Endothelial cell of umbilical vein (primary cell): Measurements from ENCODE around the gene LRRC30. TPM values are rescaled to one million over a fixed set of nuclear protein-coding genes. Genes with fewer than 3 reads are reported as not detected.

ENCODE experiments used
- BruUV-seq: library from RNA; stranded (reverse); fragments of 400-500 nt; replicated peaks from 2 replicates; lab custom pipeline; 2021; lab: Mats Ljungman, UMichigan
- CTCF ChIA-PET: fragments of 300-600, 350-600 bp; sonication (Branson Sonifier 250); formaldehyde crosslinking; loops from one replicate; lab custom pipeline; 2021; ENCODE audit warnings: antibody characterized with exemption, inconsistent platforms; lab: Charles Lee
- POLR2A ChIA-PET: fragments of 300-600, 350-600 bp; sonication (Branson Sonifier 250); formaldehyde crosslinking; loops from one replicate; lab custom pipeline; 2021; ENCODE audit warnings: antibody characterized with exemption, inconsistent platforms; lab: Charles Lee
- DNase-seq: peaks from one replicate; pipeline ENCODE4 v3.0.0-alpha.2; 2011; ENCODE audit warnings: low read depth, low spot score
- FAIRE-seq: peaks from 2 replicates; lab custom pipeline; 2011; peaks lifted over from hg19 to GRCh38; lab: Jason Lieb, UNC
- H2AFZ ChIP-seq: 2 replicates; pipeline ENCODE4 v1.6.0; 2012; ENCODE audit warnings: low read depth, low read length, control low read depth, inconsistent platforms
- H3K27ac ChIP-seq: 2 replicates; pipeline ENCODE4 v1.5.1; 2011; ENCODE audit warnings: low read depth, mild to moderate bottlenecking, control low read depth, low read length, moderate library complexity; ENCODE audit not compliant: insufficient read depth
- H3K27me3 ChIP-seq, 2 experiments: 2 replicates each; pipeline versions ENCODE4 v1.6.0 to v1.6.1; 2011; ENCODE audit warnings: low read length in 2 of 2, mixed read lengths in 1 of 2; ENCODE audit not compliant: control insufficient read depth in 2 of 2, insufficient read depth in 2 of 2
- H3K36me3 ChIP-seq, 2 experiments: 2 replicates in 1 of 2; 3 replicates in 1 of 2; pipeline ENCODE4 v1.5.1; 2011; ENCODE audit warnings: low read length in 2 of 2, mild to moderate bottlenecking in 1 of 2, moderate library complexity in 1 of 2; ENCODE audit not compliant: control insufficient read depth in 2 of 2, insufficient read depth in 2 of 2; ENCODE audit errors: extremely low read depth in 1 of 2
- H3K4me1 ChIP-seq: 3 replicates; pipeline ENCODE4 v1.5.1; 2011; ENCODE audit warnings: mild to moderate bottlenecking, low read length; ENCODE audit not compliant: control insufficient read depth, insufficient read depth; ENCODE audit errors: extremely low read depth
- H3K4me2 ChIP-seq: 2 replicates; pipeline ENCODE4 v1.6.1; 2011; ENCODE audit warnings: low read length, control low read depth, mixed read lengths; ENCODE audit not compliant: insufficient read depth
- H3K4me3 ChIP-seq, 3 experiments: fragments of 200-600 bp in 1 of 3; sonication (generic), shearing (Covaris generic) in 1 of 3; replicated peaks in 1 of 3; 2 replicates each; pipeline ENCODE4 v1.5.1; 2011 to 2016; ENCODE audit warnings: control low read depth in 3 of 3, low read length in 3 of 3, mild to moderate bottlenecking in 2 of 3, inconsistent platforms in 1 of 3, low read depth in 1 of 3, moderate library complexity in 1 of 3; ENCODE audit not compliant: insufficient read depth in 1 of 3
- H3K79me2 ChIP-seq: 2 replicates; pipeline ENCODE4 v1.6.0; 2012; ENCODE audit warnings: low read length, inconsistent platforms; ENCODE audit not compliant: control insufficient read depth, insufficient read depth
- H3K9ac ChIP-seq: replicated peaks from 2 replicates; pipeline ENCODE3; 2011; ENCODE audit warnings: low read length, control low read depth; ENCODE audit not compliant: insufficient read depth; ENCODE audit errors: extremely low read depth
- H3K9me1 ChIP-seq: replicated peaks from 3 replicates; pipeline ENCODE4 v1.6.0; 2011; ENCODE audit warnings: mild to moderate bottlenecking, low read length; ENCODE audit not compliant: control insufficient read depth, insufficient read depth; ENCODE audit errors: extremely low read depth
- H3K9me3 ChIP-seq: replicated peaks from 2 replicates; pipeline ENCODE4 v1.5.1; 2012; ENCODE audit warnings: low read length, inconsistent platforms; ENCODE audit not compliant: control insufficient read depth, insufficient read depth
- H4K20me1 ChIP-seq: replicated peaks from 2 replicates; pipeline ENCODE3; 2011; ENCODE audit warnings: mild to moderate bottlenecking, low read length; ENCODE audit not compliant: control insufficient read depth, insufficient read depth; ENCODE audit errors: extremely low read depth
- CTCF ChIP-seq, 2 donors: IDR thresholded peaks; 1 replicate in 1 of 2; 2 replicates in 1 of 2; pipeline ENCODE4 v1.5.1; 2011; ENCODE audit warnings: low read length in 2 of 2, mild to moderate bottlenecking in 2 of 2, moderate library complexity in 2 of 2, control low read depth in 1 of 2, inconsistent platforms in 1 of 2, low read depth in 1 of 2; ENCODE audit not compliant: insufficient read depth in 1 of 2; ENCODE audit errors: extremely low read depth in 1 of 2
- EZH2 ChIP-seq: IDR thresholded peaks from 2 replicates; pipeline ENCODE4 v1.6.1; 2012; ENCODE audit warnings: borderline replicate concordance, low read depth, mild to moderate bottlenecking, moderate library complexity, low read length, inconsistent platforms; ENCODE audit not compliant: severe bottlenecking
- FOS ChIP-seq: IDR thresholded peaks from 2 replicates; pipeline ENCODE4 v1.6.1; 2011; ENCODE audit warnings: mild to moderate bottlenecking, low read length, moderate library complexity, borderline replicate concordance; ENCODE audit not compliant: insufficient read depth
- GATA2 ChIP-seq: IDR thresholded peaks from 2 replicates; pipeline ENCODE4 v1.7.0; 2011; ENCODE audit warnings: low read depth, mild to moderate bottlenecking, moderate library complexity, mixed read lengths, low read length; ENCODE audit not compliant: insufficient read length, insufficient read depth
- JUN ChIP-seq: IDR thresholded peaks from 2 replicates; pipeline ENCODE4 v1.6.1; 2011; ENCODE audit warnings: borderline replicate concordance, low read depth; ENCODE audit not compliant: insufficient read length, insufficient read depth
- MAX ChIP-seq: IDR thresholded peaks from 2 replicates; pipeline ENCODE4 v1.6.1; 2011; ENCODE audit not compliant: insufficient read depth, insufficient read length
- MYC ChIP-seq: IDR thresholded peaks from one replicate; pipeline ENCODE4 v1.6.1; 2011; ENCODE audit warnings: mild to moderate bottlenecking, low read depth, low read length
- POLR2A ChIP-seq: IDR thresholded peaks from 2 replicates; pipeline ENCODE4 v1.6.1; 2012; ENCODE audit warnings: low read depth, mild to moderate bottlenecking, control low read depth, low read length
- POLR2AphosphoS5 ChIP-seq: IDR thresholded peaks from 2 replicates; pipeline ENCODE4 v1.6.1; 2012; ENCODE audit warnings: low read depth, mild to moderate bottlenecking, control low read depth, low read length, moderate library complexity; ENCODE audit not compliant: insufficient read depth
- dilution Hi-C: fragments of 300-500 bp; cut with MboI; formaldehyde crosslinking; loops from one replicate; pipeline ENCODE4 v1.15.0; 2019; ENCODE audit warnings: low sequenced_read_pairs; ENCODE audit not compliant: extremely low pct_ligation_motif_present
- intact Hi-C: fragments of 100-400 bp; cut with micrococcal nuclease; formaldehyde crosslinking; loops from one replicate; pipeline ENCODE4 v1.10.0; 2022
- polyA plus RNA-seq, 4 experiments: library from polyadenylated mRNA; depleted of rRNA in 3 of 4; stranded (reverse) in 3 of 4; unstranded in 1 of 4; fragments of >200 nt; gene quantifications; 2 replicates each; pipeline versions ENCODE4 v1.2.1 to v1.2.3, GENCODE V29; 2011 to 2012; ENCODE audit warnings: missing spikeins in 1 of 4
- total RNA-seq: library from RNA; stranded (reverse); gene quantifications from 2 replicates; pipeline ENCODE4 v1.2.3, GENCODE V29; 2021

The LRRC30 gene
- total and polyA plus RNA-seq, 2 donors (not counting 3 experiments of a cell fraction or from before 2014, with no cell fraction given), result not detected

- intact Hi-C loops (no loop called here), dilution Hi-C loops (no loop called here)
- no peak for DNase-seq
- ChIA-PET CTCF (interaction anchor here (2.7 kb wide), 1 partner anchor 12 kb away, joined by 10 read pairs; no protein-coding TSS in a partner anchor), POLR2A (no interaction called here)
- Histone ChIP-seq H2AFZ (no peak overlapping the region), H3K27me3 (peaks cover 3% of the 10 kb centered on the region in 2 experiments), H3K36me3 (no peaks in the 10 kb centered on the region), H3K9me3 (no peaks in the 10 kb centered on the region), H3K79me2 (no peaks in the 10 kb centered on the region), H3K4me2 (no peak overlapping the region), H3K4me3 (no peak overlapping the region), H3K4me1 (no peaks in the 10 kb centered on the region), H3K9me1 (no peaks in the 10 kb centered on the region), H4K20me1 (no peaks in the 10 kb centered on the region), H3K9ac (no peak overlapping the region), H3K27ac (no peak overlapping the region)
- no peak for FAIRE-seq
- no TSS peak for BruUV-seq
- TF ChIP-seq MAX, result no peak
- no peak for TF ChIP-seq MYC
- TF ChIP-seq GATA2, result no peak
- no peak for TF ChIP-seq FOS
- no peak for TF ChIP-seq JUN
- TF ChIP-seq EZH2, result no peak
- TF ChIP-seq POLR2AphosphoS5, result no peak
- no peak for TF ChIP-seq POLR2A
- TF ChIP-seq CTCF (IDR thresholded peaks at IDR 0.05; ENCODE audit: extremely low read depth in 1 of 2, insufficient read depth in 1 of 2, low read depth in 1 of 2, low read length in 2 of 2), result no peak
These were observed 4.1 kb downstream of the LRRC30 start for GRCh38 chr18:7234956-7235355.
